Astrocyte (in vitro differentiated cells and primary cell): ENCODE data around the gene ELMO2. TPM values are rescaled to one million over a fixed set of nuclear protein-coding genes. Genes with fewer than 3 reads are reported as not detected.

Experiments used
- DNase-seq: peaks from one replicate; pipeline ENCODE4 v3.0.0-alpha.2; 2010; ENCODE audit warnings: low read depth
- FAIRE-seq: peaks from 2 replicates; lab custom pipeline; 2011; peaks lifted over from hg19 to GRCh38; lab: Jason Lieb, UNC
- H2AFZ ChIP-seq: 2 replicates; pipeline ENCODE4 v1.6.0; 2012; ENCODE audit warnings: low read depth, low read length, inconsistent platforms
- H3K27ac ChIP-seq: 2 replicates; pipeline ENCODE4 v1.5.1; 2011; ENCODE audit warnings: low read depth, low read length, inconsistent platforms
- H3K27me3 ChIP-seq: 2 replicates; pipeline ENCODE4 v1.6.0; 2011; ENCODE audit warnings: low read length, inconsistent platforms; ENCODE audit not compliant: insufficient read depth
- H3K36me3 ChIP-seq: 2 replicates; pipeline ENCODE4 v1.5.1; 2011; ENCODE audit warnings: low read length, inconsistent platforms; ENCODE audit not compliant: insufficient read depth
- H3K4me1 ChIP-seq: 2 replicates; pipeline ENCODE4 v1.5.1; 2011; ENCODE audit warnings: low read length, inconsistent platforms; ENCODE audit not compliant: insufficient read depth
- H3K4me2 ChIP-seq: 2 replicates; pipeline ENCODE4 v1.6.0; 2012; ENCODE audit warnings: low read length, inconsistent platforms
- H3K4me3 ChIP-seq: 2 replicates; pipeline ENCODE4 v1.5.1; 2011; ENCODE audit warnings: low read depth, mild to moderate bottlenecking, low read length, inconsistent platforms; ENCODE audit not compliant: insufficient read depth
- H3K79me2 ChIP-seq: 2 replicates; pipeline ENCODE4 v1.6.0; 2012; ENCODE audit warnings: mild to moderate bottlenecking, low read length, inconsistent platforms; ENCODE audit not compliant: insufficient read depth
- H3K9ac ChIP-seq: 2 replicates; pipeline ENCODE4 v1.6.0; 2012; ENCODE audit warnings: mild to moderate bottlenecking, low read length, inconsistent platforms
- H3K9me3 ChIP-seq: 2 replicates; pipeline ENCODE4 v1.5.1; 2012; ENCODE audit warnings: low read depth, mild to moderate bottlenecking, low read length, inconsistent platforms; ENCODE audit not compliant: insufficient read depth
- H4K20me1 ChIP-seq: 2 replicates; pipeline ENCODE4 v1.6.0; 2012; ENCODE audit warnings: low read length, inconsistent platforms; ENCODE audit not compliant: insufficient read depth
- H3K27ac Mint-ChIP-seq: one replicate; pipeline ENCODE4 v1.8.0; 2021; ENCODE audit warnings: mild to moderate bottlenecking, mixed read lengths; ENCODE audit not compliant: unreplicated experiment
- H3K27me3 Mint-ChIP-seq: one replicate; pipeline ENCODE4 v1.8.0; 2021; ENCODE audit warnings: low read depth, mixed read lengths; ENCODE audit not compliant: unreplicated experiment
- H3K36me3 Mint-ChIP-seq: one replicate; pipeline ENCODE4 v1.8.0; 2021; ENCODE audit warnings: low read depth, mixed read lengths; ENCODE audit not compliant: unreplicated experiment
- H3K4me1 Mint-ChIP-seq: one replicate; pipeline ENCODE4 v1.8.0; 2021; ENCODE audit warnings: low read depth, mixed read lengths; ENCODE audit not compliant: unreplicated experiment
- H3K4me3 Mint-ChIP-seq: one replicate; pipeline ENCODE4 v1.8.0; 2021; ENCODE audit warnings: mild to moderate bottlenecking, moderate library complexity, mixed read lengths; ENCODE audit not compliant: unreplicated experiment
- H3K9me3 Mint-ChIP-seq: one replicate; pipeline ENCODE4 v1.8.0; 2021; ENCODE audit warnings: mild to moderate bottlenecking, mixed read lengths; ENCODE audit not compliant: unreplicated experiment
- CTCF ChIP-seq: IDR thresholded peaks from 2 replicates; pipeline ENCODE4 v1.5.1; 2011; ENCODE audit warnings: low read depth, mild to moderate bottlenecking, inconsistent platforms, low read length, moderate library complexity; ENCODE audit not compliant: insufficient read depth
- EZH2 ChIP-seq: IDR thresholded peaks from 2 replicates; pipeline ENCODE4 v1.6.1; 2012; ENCODE audit warnings: mild to moderate bottlenecking, low read length, inconsistent platforms; ENCODE audit not compliant: insufficient read depth
- total RNA-seq: library from RNA; stranded (reverse); gene quantifications from 2 replicates; pipeline ENCODE4 v1.2.1, GENCODE V29; 2021

The ELMO2 gene
- total RNA-seq, 1 donor from 2014 or later, result 53.4 TPM

GRCh38 chr20:46343348-46343974 is 63.0 kb downstream of the ELMO2 start:
- FAIRE-seq (no peak), DNase-seq (no peak)
- Histone ChIP-seq H3K9me3 (no peaks in the 10 kb centered on the region), H3K79me2 (no peaks in the 10 kb centered on the region), H3K27ac (no peak overlapping the region), H3K36me3 (no peaks in the 10 kb centered on the region), H3K4me1 (no peaks in the 10 kb centered on the region), H3K4me3 (no peak overlapping the region), H3K27me3 (peaks cover 49% of the 10 kb centered on the region), H2AFZ (no peak overlapping the region), H3K4me2 (no peak overlapping the region), H4K20me1 (no peaks in the 10 kb centered on the region), H3K9ac (no peak overlapping the region)
- H3K27ac Mint-ChIP-seq, result no peak overlapping the region
- H3K27me3 Mint-ChIP-seq, result peaks cover 41% of the 10 kb centered on the region
- H3K4me3 Mint-ChIP-seq, result no peak overlapping the region
- peaks cover 1% of the 10 kb centered on the region for H3K4me1 Mint-ChIP-seq
- TF ChIP-seq EZH2, result no peak
- peaks cover 3% of the 10 kb centered on the region for H3K9me3 Mint-ChIP-seq
- peaks cover 6% of the 10 kb centered on the region for H3K36me3 Mint-ChIP-seq

- H3K36me3 Mint-ChIP-seq, result peaks cover 6% of the 10 kb centered on the region
- no peak overlapping the region for H2AFZ ChIP-seq
- H3K4me1 ChIP-seq, result no peaks in the 10 kb centered on the region
- DNase-seq, result no peak
- peaks cover 54% of the 10 kb centered on the region for H3K27me3 ChIP-seq
- H3K9me3 ChIP-seq, result no peaks in the 10 kb centered on the region
- no peaks in the 10 kb centered on the region for H3K36me3 ChIP-seq
- H3K9ac ChIP-seq, result no peak overlapping the region
- peaks cover 3% of the 10 kb centered on the region for H3K9me3 Mint-ChIP-seq
- no peak for TF ChIP-seq CTCF
- no peak for TF ChIP-seq EZH2
- no peak overlapping the region for H3K4me3 Mint-ChIP-seq
- no peak overlapping the region for H3K4me3 ChIP-seq
- H3K4me1 Mint-ChIP-seq, result no peaks in the 10 kb centered on the region
- H4K20me1 ChIP-seq, result no peaks in the 10 kb centered on the region
- no peak overlapping the region for H3K27ac ChIP-seq
- H3K27me3 Mint-ChIP-seq, result peaks cover 44% of the 10 kb centered on the region
- no peak overlapping the region for H3K27ac Mint-ChIP-seq
- FAIRE-seq, result no peak
- H3K79me2 ChIP-seq, result no peaks in the 10 kb centered on the region
- no peak overlapping the region for H3K4me2 ChIP-seq
Measured at GRCh38 chr20:46342451-46343347, 63.7 kb downstream of the ELMO2 start.

GRCh38 chr20:46342010-46342378 is 64.4 kb downstream of the ELMO2 start:
- peaks cover 47% of the 10 kb centered on the region for H3K27me3 Mint-ChIP-seq
- Histone ChIP-seq H3K79me2 (no peaks in the 10 kb centered on the region), H3K9me3 (no peaks in the 10 kb centered on the region), H3K4me2 (no peak overlapping the region), H3K4me3 (no peak overlapping the region), H3K4me1 (no peaks in the 10 kb centered on the region), H3K27ac (no peak overlapping the region), H2AFZ (no peak overlapping the region), H3K27me3 (peaks cover 60% of the 10 kb centered on the region), H4K20me1 (no peaks in the 10 kb centered on the region), H3K36me3 (no peaks in the 10 kb centered on the region), H3K9ac (no peak overlapping the region)
- no peak overlapping the region for H3K4me3 Mint-ChIP-seq
- no peak overlapping the region for H3K27ac Mint-ChIP-seq
- TF ChIP-seq CTCF (no peak), EZH2 (peak; percentile 25)
- FAIRE-seq (no peak), DNase-seq (no peak)
- H3K36me3 Mint-ChIP-seq, result peaks cover 2% of the 10 kb centered on the region
- peaks cover 3% of the 10 kb centered on the region for H3K9me3 Mint-ChIP-seq
- no peaks in the 10 kb centered on the region for H3K4me1 Mint-ChIP-seq
